ENCODE measurements around the gene PRR23B. TPM values are rescaled to one million over a fixed set of nuclear protein-coding genes. Genes with fewer than 3 reads are reported as not detected.

Gene PRR23B
- polyA plus RNA-seq, 2 of the 4 experiments (the other 2 are of a cell fraction), result not detected

DNA sequence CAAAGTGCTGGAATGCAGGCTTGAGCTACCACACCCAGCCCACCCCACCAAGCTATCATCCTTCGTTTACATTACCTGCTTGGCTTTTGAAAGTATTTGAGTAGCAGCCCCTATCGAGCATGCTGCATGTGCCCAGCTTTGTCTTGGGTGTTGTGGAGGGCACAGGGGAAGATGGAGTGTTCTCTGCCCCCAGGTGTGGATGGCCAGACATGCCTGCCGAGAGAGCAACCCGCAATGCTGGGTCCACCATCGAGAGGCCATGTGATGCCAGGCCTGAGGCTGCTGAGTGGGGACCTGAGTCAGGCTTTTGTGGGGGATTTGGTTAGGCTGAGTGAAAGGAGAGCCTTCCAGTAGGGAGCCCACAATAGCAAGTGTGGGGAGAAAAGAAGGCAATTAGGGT is 47.8 kb downstream of the PRR23B start:
- Histone ChIP-seq H3K4me1 (peaks cover 6% of the 10 kb centered on the region; the same call in 2 of the 3 replicates), H3K4me2 (no peak overlapping the region), H3K4me3 (no peak overlapping the region), H3K27ac (no peak overlapping the region), H3K9me3 (no peaks in the 10 kb centered on the region)
- POLR2A ChIA-PET, result no interaction called here
- no CpG with 5 or more reads among the region's 5 CpGs for WGBS (ENCODE audit: missing lambda C conversion rate)
- CTCF ChIA-PET, result interaction anchor here (1.2 to 1.8 kb wide), 2 partner anchors 32 to 37 kb away, joined by 3 to 9 read pairs; no protein-coding TSS in a partner anchor
- FAIRE-seq, result no peak
- no peak for DNase-seq (ENCODE audit: low read depth in 1 of 2, low spot score in 1 of 2)
- TF ChIP-seq TFCP2L1 (CRISPR knock-in tag; IDR thresholded peaks at IDR 0.05) (no peak), FOSL2 (IDR thresholded peaks at IDR 0.05) (no peak), FOSL2 (CRISPR knock-in tag; IDR thresholded peaks at IDR 0.05) (no peak)
- ATAC-seq, result no peak

DNA sequence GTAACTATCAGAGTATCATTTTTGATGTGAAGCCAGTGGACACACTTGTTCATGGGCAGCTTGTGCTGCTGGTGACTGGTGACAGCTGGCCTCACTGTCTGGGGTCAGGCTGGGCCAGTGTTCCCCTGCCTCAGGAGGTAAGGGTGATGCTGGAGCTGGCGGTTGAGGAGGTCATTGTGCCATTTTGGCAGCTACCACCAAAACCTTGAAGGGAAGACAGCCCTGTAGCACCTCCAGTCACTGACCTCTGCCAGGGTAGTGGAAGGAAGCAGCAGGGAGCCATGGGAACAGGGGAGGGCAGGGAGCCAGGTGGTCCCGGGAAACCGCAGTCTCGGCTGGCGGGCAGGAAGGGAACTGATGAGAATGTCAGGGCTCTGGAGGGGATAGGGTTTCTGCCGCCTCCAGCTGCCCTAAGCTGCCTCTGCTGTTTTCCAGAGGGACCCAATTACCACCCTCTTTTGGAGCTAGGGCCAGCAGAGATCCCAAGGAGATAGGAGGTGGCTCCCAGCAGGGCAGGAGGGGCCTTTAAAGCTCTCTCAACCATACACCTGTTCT is 48.9 kb downstream of the PRR23B start:
- H3K4me1 ChIP-seq, result peaks cover 6% of the 10 kb centered on the region; the same call in 2 of the 3 replicates
- H3K4me2 ChIP-seq, result no peak overlapping the region
- FAIRE-seq (no peak), DNase-seq (ENCODE audit: low read depth in 1 of 2, low spot score in 1 of 2) (no peak), ATAC-seq (no peak)
- no peak overlapping the region for H3K4me3 ChIP-seq
- CTCF ChIA-PET, result interaction anchor here (1.2 to 1.8 kb wide), 2 partner anchors 31 to 36 kb away, joined by 3 to 9 read pairs; no protein-coding TSS in a partner anchor
- POLR2A ChIA-PET, result no interaction called here
- TF ChIP-seq FOSL2 (IDR thresholded peaks at IDR 0.05) (no peak), FOSL2 (CRISPR knock-in tag; IDR thresholded peaks at IDR 0.05) (no peak), MAZ (IDR thresholded peaks at IDR 0.05; ENCODE audit: borderline replicate concordance, low read depth, low read length) (no peak), TFCP2L1 (CRISPR knock-in tag; IDR thresholded peaks at IDR 0.05) (no peak), KDM5A (IDR thresholded peaks at IDR 0.05) (no peak), MYC (IDR thresholded peaks at IDR 0.05; ENCODE audit: borderline replicate concordance, low read length) (no peak), RAD21 (conservative IDR thresholded peaks at IDR 0.05 in 1 of 2, IDR thresholded peaks at IDR 0.05 in 1 of 2) (no peak), PHF8 (IDR thresholded peaks at IDR 0.05; ENCODE audit: borderline replicate concordance, low read depth) (no peak), BCL3 (IDR thresholded peaks at IDR 0.05) (no peak), SREBF2 (IDR thresholded peaks at IDR 0.05) (no peak), PBX3 (IDR thresholded peaks at IDR 0.05) (no peak), EP300 (IDR thresholded peaks at IDR 0.05) (no peak), GATA3 (IDR thresholded peaks at IDR 0.05; ENCODE audit: borderline replicate concordance) (no peak), JUN (IDR thresholded peaks at IDR 0.05) (no peak), KDM1A (IDR thresholded peaks at IDR 0.05; ENCODE audit: low read depth) (no peak), CTCF (IDR thresholded peaks at IDR 0.05) (no peak), JUNB (IDR thresholded peaks at IDR 0.05) (no peak)
- no peaks in the 10 kb centered on the region for H3K9me3 ChIP-seq
- no peak overlapping the region for H3K27ac ChIP-seq
- 61% methylated on average over 5 of the region's 6 CpGs for WGBS (ENCODE audit: missing lambda C conversion rate)

Other genes with a start within 250 kb of the PRR23B start
- gene PIK3CB, start 186.0 kb downstream of the PRR23B start, polyA plus RNA-seq (2011; rRNA removed), result 23.3 TPM in 2 replicates
- gene PIK3CB, start 186.0 kb downstream of the PRR23B start, polyA plus RNA-seq (2017; fragmentation: RNase III; extraction: RNeasy Plus Mini Kit Qiagen cat#74134 plus additional on column Dnase treatment), result 20.7 to 22.0 TPM (median 21.1 TPM) in 3 replicates
- 0.90 and 1.2 TPM in 2 replicates for gene FOXL2, start 73.8 kb downstream of the PRR23B start, polyA plus RNA-seq (2011; rRNA removed)
- 2.7 to 3.6 TPM (median 3.1 TPM) in 3 replicates for gene FOXL2, start 73.8 kb downstream of the PRR23B start, polyA plus RNA-seq (2017; fragmentation: RNase III; extraction: RNeasy Plus Mini Kit Qiagen cat#74134 plus additional on column Dnase treatment)
- gene FOXL2NB, start 73.7 kb downstream of the PRR23B start, polyA plus RNA-seq (2011; rRNA removed), result 2.2 and 2.3 TPM in 2 replicates
- 2.6 to 3.5 TPM (median 3.2 TPM) in 3 replicates for gene FOXL2NB, start 73.7 kb downstream of the PRR23B start, polyA plus RNA-seq (2017; fragmentation: RNase III; extraction: RNeasy Plus Mini Kit Qiagen cat#74134 plus additional on column Dnase treatment)
- gene PRR23A, start 14.7 kb downstream of the PRR23B start, polyA plus RNA-seq (2011; rRNA removed), result not detected in 2 replicates
- not detected in 3 replicates for gene PRR23A, start 14.7 kb downstream of the PRR23B start, polyA plus RNA-seq (2017; fragmentation: RNase III; extraction: RNeasy Plus Mini Kit Qiagen cat#74134 plus additional on column Dnase treatment)
- not detected in 2 replicates for gene PRR23C, start 24.0 kb upstream of the PRR23B start, polyA plus RNA-seq (2011; rRNA removed)
- not detected in 3 replicates for gene PRR23C, start 24.0 kb upstream of the PRR23B start, polyA plus RNA-seq (2017; fragmentation: RNase III; extraction: RNeasy Plus Mini Kit Qiagen cat#74134 plus additional on column Dnase treatment)